B cell (primary cell): ENCODE data around the gene NTN3. TPM values are rescaled to one million over a fixed set of nuclear protein-coding genes. Genes with fewer than 3 reads are reported as not detected.

Experiments used
- ATAC-seq: fragments of 200-7000 bp; cut with Tn5 transposase; one replicate; pipeline ENCODE4 v1.10.0; 2021; ENCODE audit warnings: low read depth, mild to moderate bottlenecking, moderate number of reproducible peaks, moderate library complexity
- CTCF ChIA-PET: fragments of 350-600 bp; sonication (Branson Sonifier 250); formaldehyde crosslinking; loops from one replicate; lab custom pipeline; 2021; ENCODE audit warnings: antibody characterized with exemption, inconsistent platforms; lab: Charles Lee
- POLR2A ChIA-PET: fragments of 350-600 bp; sonication (Branson Sonifier 250); formaldehyde crosslinking; loops from one replicate; lab custom pipeline; 2021; ENCODE audit warnings: antibody characterized with exemption; lab: Charles Lee
- DNase-seq: peaks from one replicate; pipeline ENCODE4 v3.0.0; 2013
- H2AFZ ChIP-seq: 2 replicates; pipeline ENCODE4 v1.6.1; 2012; ENCODE audit warnings: mild to moderate bottlenecking, low read depth, low read length; ENCODE audit not compliant: insufficient read depth, poor library complexity, severe bottlenecking
- H3K27ac ChIP-seq, 2 donors: 1 replicate in 1 of 2; 2 replicates in 1 of 2; pipeline ENCODE4 v1.5.1; 2012 to 2013; ENCODE audit warnings: low read length in 2 of 2, mild to moderate bottlenecking in 2 of 2, moderate library complexity in 1 of 2
- H3K27me3 ChIP-seq, 4 experiments: fragments of 200-600 bp in 1 of 4; sonication (generic) in 1 of 4; replicated peaks in 1 of 4; 1 replicate in 2 of 4; 2 replicates in 2 of 4; pipeline versions ENCODE4 v1.6.1 to v1.7.0; 2013 to 2016; ENCODE audit warnings: low read length in 3 of 4, mild to moderate bottlenecking in 2 of 4, mixed read lengths in 1 of 4, moderate library complexity in 1 of 4; ENCODE audit not compliant: insufficient read depth in 4 of 4, control insufficient read depth in 3 of 4; ENCODE audit errors: control extremely low read depth in 1 of 4
- H3K36me3 ChIP-seq, 2 experiments: replicated peaks in 1 of 2; 1 replicate in 1 of 2; 2 replicates in 1 of 2; pipeline versions ENCODE4 v1.6.1 to v1.7.1; 2013; ENCODE audit warnings: low read length in 1 of 2; ENCODE audit not compliant: insufficient read depth in 2 of 2, control insufficient read depth in 1 of 2; ENCODE audit errors: control extremely low read depth in 1 of 2, extremely low read depth in 1 of 2
- H3K4me1 ChIP-seq, 2 donors: fragments of 200-600 bp in 1 of 2; sonication (generic) in 1 of 2; 1 replicate in 1 of 2; 2 replicates in 1 of 2; pipeline versions ENCODE4 v1.5.1 to v1.6.1; 2013 to 2017; ENCODE audit warnings: low read length in 2 of 2; ENCODE audit not compliant: control insufficient read depth in 2 of 2, insufficient read depth in 2 of 2
- H3K4me2 ChIP-seq: replicated peaks from 2 replicates; pipeline ENCODE3; 2012; ENCODE audit warnings: mild to moderate bottlenecking, low read depth, low read length; ENCODE audit not compliant: poor library complexity, severe bottlenecking
- H3K4me3 ChIP-seq, 5 experiments: fragments of 200-600 bp in 1 of 5; sonication (generic) in 1 of 5; 1 replicate in 3 of 5; 2 replicates in 2 of 5; pipeline versions ENCODE4 v1.5.1 to v1.7.0; 2011 to 2016; ENCODE audit warnings: low read length in 4 of 5, mild to moderate bottlenecking in 4 of 5, low read depth in 2 of 5, control low read depth in 1 of 5, moderate library complexity in 1 of 5; ENCODE audit not compliant: insufficient read depth in 1 of 5; ENCODE audit errors: control extremely low read depth in 1 of 5, extremely low read depth in 1 of 5
- H3K79me2 ChIP-seq: fragments of 200-600 bp; sonication (generic); one replicate; pipeline ENCODE4 v1.6.0; 2016; ENCODE audit warnings: low read length; ENCODE audit not compliant: control insufficient read depth, insufficient read depth
- H3K9ac ChIP-seq: fragments of 200-600 bp; sonication (generic); 2 replicates; pipeline ENCODE4 v1.6.1; 2017; ENCODE audit warnings: mild to moderate bottlenecking, low read length, moderate library complexity
- H3K9me3 ChIP-seq, 3 donors: one replicate each; pipeline versions ENCODE4 v1.6.1 to v1.7.1; 2013; ENCODE audit warnings: low read length in 2 of 3; ENCODE audit not compliant: control insufficient read depth in 2 of 3, insufficient read depth in 1 of 3; ENCODE audit errors: control extremely low read depth in 1 of 3
- H4K20me1 ChIP-seq: 2 replicates; pipeline ENCODE4 v1.6.0; 2012; ENCODE audit warnings: mild to moderate bottlenecking, low read length; ENCODE audit not compliant: insufficient read depth, control insufficient read depth, poor library complexity, severe bottlenecking
- H3K27ac Mint-ChIP-seq: one replicate; pipeline ENCODE4 v1.8.0; 2021; ENCODE audit warnings: mixed read lengths
- H3K27me3 Mint-ChIP-seq: one replicate; pipeline ENCODE4 v1.8.0; 2021; ENCODE audit warnings: mixed read lengths
- H3K4me1 Mint-ChIP-seq: one replicate; pipeline ENCODE4 v1.8.0; 2021; ENCODE audit warnings: mixed read lengths
- H3K4me3 Mint-ChIP-seq: one replicate; pipeline ENCODE4 v1.8.0; 2021; ENCODE audit warnings: mixed read lengths
- H3K9me3 Mint-ChIP-seq: one replicate; pipeline ENCODE4 v1.8.0; 2022; ENCODE audit warnings: mixed read lengths; ENCODE audit not compliant: insufficient read depth
- EZH2 ChIP-seq: IDR thresholded peaks from 2 replicates; pipeline ENCODE4 v1.6.1; 2012; ENCODE audit warnings: borderline replicate concordance, low read depth, mild to moderate bottlenecking, moderate library complexity, low read length; ENCODE audit not compliant: insufficient read depth, poor library complexity, severe bottlenecking
- WGBS: methylation state at CpG from one replicate; pipeline ENCODE4 v1.1.5; 2013; ENCODE audit warnings: missing lambda C conversion rate; ENCODE audit not compliant: insufficient coverage; 5-methylcytosine and 5-hydroxymethylcytosine counted together
- intact Hi-C: fragments of 100-400 bp; cut with micrococcal nuclease; formaldehyde crosslinking; loops from one replicate; pipeline ENCODE4 v1.10.0; 2022
- polyA plus RNA-seq: library from polyadenylated mRNA; depleted of rRNA; stranded (reverse); fragments of >200 nt; gene quantifications from 2 replicates; pipeline ENCODE4 v1.2.3, GENCODE V29; 2012
- total RNA-seq, 2 donors: library from RNA; stranded (reverse); fragments of 120-200 nt in 1 of 2; gene quantifications; 1 replicate in 1 of 2; 2 replicates in 1 of 2; pipeline versions ENCODE4 v1.2.3 to v1.2.4, GENCODE V29; 2013 to 2022
- TF ChIP-seq, protein P1 (sequence below): fragments of 200-600 bp; IDR thresholded peaks from one replicate; pipeline ENCODE4 v1.8.0; 2022; ENCODE audit warnings: antibody characterized with exemption, mild to moderate bottlenecking

NTN3 gene
- total and polyA plus RNA-seq, 2 donors (not counting 1 experiment from before 2014, with no cell fraction given) = not detected

DNA sequence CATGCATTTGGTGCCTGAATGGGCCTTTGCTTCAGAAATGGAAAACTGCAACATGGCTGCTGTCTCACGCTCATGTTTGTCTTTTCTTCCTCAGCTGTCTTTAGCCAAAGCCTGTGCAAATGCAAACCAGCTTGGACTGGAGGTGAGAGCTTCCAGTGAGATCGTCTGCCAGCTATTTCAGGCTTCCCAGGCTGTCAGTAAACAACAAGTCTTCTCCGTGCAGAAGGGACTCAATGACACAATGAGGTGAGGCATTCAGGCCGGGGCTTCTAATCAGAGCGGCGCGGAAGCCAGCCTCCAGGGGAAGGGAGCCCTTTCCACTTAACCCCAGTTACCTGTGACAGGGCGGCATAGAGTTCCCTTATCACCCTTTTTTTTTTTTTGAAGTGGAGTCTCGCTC lies 27.5 kb upstream of the NTN3 start:
- no peak overlapping the region for H3K27ac Mint-ChIP-seq
- Histone ChIP-seq H3K79me2 (peaks cover 7% of the 10 kb centered on the region), H3K9ac (no peak overlapping the region), H3K9me3 (peaks cover 0 to 9% (median 0%) of the 10 kb centered on the region in 3 donors), H2AFZ (no peak overlapping the region), H3K4me1 (peaks cover 12 to 13% of the 10 kb centered on the region in 2 donors), H3K27me3 (no peaks in the 10 kb centered on the region), H3K4me3 (no peak overlapping the region), H3K4me2 (no peak overlapping the region), H3K36me3 (peaks cover 0 to 16% of the 10 kb centered on the region in 2 experiments), H4K20me1 (no peaks in the 10 kb centered on the region), H3K27ac (no peak overlapping the region)
- peaks cover 16% of the 10 kb centered on the region for H3K4me1 Mint-ChIP-seq
- intact Hi-C loops = no loop called here
- ChIA-PET POLR2A (interaction anchor here (0.7 kb wide), 2 partner anchors 103 to 1861 kb away, joined by 4 to 7 read pairs; partner anchors contain the start of gene ABCA3), CTCF (interaction anchor here (1.2 kb wide), 1 partner anchor 16 kb away, joined by 4 read pairs; no protein-coding TSS in a partner anchor)
- TF ChIP-seq EZH2 = no peak
- TF ChIP-seq, protein P1, sequence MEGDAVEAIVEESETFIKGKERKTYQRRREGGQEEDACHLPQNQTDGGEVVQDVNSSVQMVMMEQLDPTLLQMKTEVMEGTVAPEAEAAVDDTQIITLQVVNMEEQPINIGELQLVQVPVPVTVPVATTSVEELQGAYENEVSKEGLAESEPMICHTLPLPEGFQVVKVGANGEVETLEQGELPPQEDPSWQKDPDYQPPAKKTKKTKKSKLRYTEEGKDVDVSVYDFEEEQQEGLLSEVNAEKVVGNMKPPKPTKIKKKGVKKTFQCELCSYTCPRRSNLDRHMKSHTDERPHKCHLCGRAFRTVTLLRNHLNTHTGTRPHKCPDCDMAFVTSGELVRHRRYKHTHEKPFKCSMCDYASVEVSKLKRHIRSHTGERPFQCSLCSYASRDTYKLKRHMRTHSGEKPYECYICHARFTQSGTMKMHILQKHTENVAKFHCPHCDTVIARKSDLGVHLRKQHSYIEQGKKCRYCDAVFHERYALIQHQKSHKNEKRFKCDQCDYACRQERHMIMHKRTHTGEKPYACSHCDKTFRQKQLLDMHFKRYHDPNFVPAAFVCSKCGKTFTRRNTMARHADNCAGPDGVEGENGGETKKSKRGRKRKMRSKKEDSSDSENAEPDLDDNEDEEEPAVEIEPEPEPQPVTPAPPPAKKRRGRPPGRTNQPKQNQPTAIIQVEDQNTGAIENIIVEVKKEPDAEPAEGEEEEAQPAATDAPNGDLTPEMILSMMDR = no peak
- 90% methylated on average over 4 of the region's 9 CpGs for WGBS
- H3K4me3 Mint-ChIP-seq = no peak overlapping the region
- H3K9me3 Mint-ChIP-seq = no peaks in the 10 kb centered on the region
- ATAC-seq = no peak
- H3K27me3 Mint-ChIP-seq = no peaks in the 10 kb centered on the region
- no peak for DNase-seq

DNA sequence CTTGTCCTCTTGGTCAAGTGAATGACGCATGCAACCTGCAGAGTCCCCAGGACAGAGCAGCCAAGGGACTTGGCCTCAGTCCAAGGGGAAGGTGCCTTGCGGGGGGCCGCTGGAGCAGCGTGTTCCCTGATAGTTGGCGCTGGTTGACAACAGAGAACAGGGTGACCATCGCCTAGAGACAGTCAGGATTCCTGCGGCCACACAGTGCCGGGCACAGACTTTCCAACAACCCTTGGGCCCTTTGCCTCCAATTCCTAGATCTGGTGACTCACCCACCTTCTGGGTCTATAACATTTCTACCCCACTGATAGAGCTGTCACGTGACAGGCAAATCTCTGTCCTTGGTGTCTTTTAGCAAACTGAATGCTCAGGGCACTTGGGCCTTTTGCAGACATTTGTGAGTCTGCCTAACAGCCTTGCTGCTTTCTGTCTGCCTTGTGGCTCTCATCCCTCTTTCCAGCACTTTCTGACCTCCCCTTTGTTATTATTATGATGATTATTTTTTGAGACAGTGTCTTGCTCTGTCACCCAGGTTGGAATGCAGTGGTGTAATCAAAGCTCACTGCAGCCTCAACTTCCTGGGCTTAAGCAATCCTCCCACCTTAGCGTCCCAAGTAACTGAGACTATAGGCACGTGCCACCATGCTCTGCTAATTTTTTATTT lies 23.0 kb upstream of the NTN3 start:
- no peaks in the 10 kb centered on the region for H3K4me1 Mint-ChIP-seq
- Histone ChIP-seq H3K27ac (no peak overlapping the region), H3K9ac (no peak overlapping the region), H3K9me3 (peaks cover 0 to 2% (median 0%) of the 10 kb centered on the region in 3 donors), H4K20me1 (no peaks in the 10 kb centered on the region), H3K79me2 (peaks cover 7% of the 10 kb centered on the region), H3K4me2 (no peak overlapping the region), H3K36me3 (peaks cover 0 to 28% of the 10 kb centered on the region in 2 experiments), H3K27me3 (no peaks in the 10 kb centered on the region), H3K4me1 (no peaks in the 10 kb centered on the region), H2AFZ (no peak overlapping the region), H3K4me3 (no peak overlapping the region)
- H3K9me3 Mint-ChIP-seq = no peaks in the 10 kb centered on the region
- intact Hi-C loops = no loop called here
- WGBS = 97% methylated on average over 9 of the region's 11 CpGs
- CTCF ChIA-PET = no interaction called here
- H3K27ac Mint-ChIP-seq = no peak overlapping the region
- no peak for TF ChIP-seq EZH2
- TF ChIP-seq, protein P1 = no peak
- no peak overlapping the region for H3K4me3 Mint-ChIP-seq
- POLR2A ChIA-PET = no interaction called here
- ATAC-seq (no peak), DNase-seq (no peak)
- no peaks in the 10 kb centered on the region for H3K27me3 Mint-ChIP-seq
